Measurements from ENCODE around the gene SLIT1. TPM values are rescaled to one million over a fixed set of nuclear protein-coding genes. Genes with fewer than 3 reads are reported as not detected.

The SLIT1 gene
- total RNA-seq, 2 donors from 2014 or later = 0.56 to 2.0 TPM

DNA sequence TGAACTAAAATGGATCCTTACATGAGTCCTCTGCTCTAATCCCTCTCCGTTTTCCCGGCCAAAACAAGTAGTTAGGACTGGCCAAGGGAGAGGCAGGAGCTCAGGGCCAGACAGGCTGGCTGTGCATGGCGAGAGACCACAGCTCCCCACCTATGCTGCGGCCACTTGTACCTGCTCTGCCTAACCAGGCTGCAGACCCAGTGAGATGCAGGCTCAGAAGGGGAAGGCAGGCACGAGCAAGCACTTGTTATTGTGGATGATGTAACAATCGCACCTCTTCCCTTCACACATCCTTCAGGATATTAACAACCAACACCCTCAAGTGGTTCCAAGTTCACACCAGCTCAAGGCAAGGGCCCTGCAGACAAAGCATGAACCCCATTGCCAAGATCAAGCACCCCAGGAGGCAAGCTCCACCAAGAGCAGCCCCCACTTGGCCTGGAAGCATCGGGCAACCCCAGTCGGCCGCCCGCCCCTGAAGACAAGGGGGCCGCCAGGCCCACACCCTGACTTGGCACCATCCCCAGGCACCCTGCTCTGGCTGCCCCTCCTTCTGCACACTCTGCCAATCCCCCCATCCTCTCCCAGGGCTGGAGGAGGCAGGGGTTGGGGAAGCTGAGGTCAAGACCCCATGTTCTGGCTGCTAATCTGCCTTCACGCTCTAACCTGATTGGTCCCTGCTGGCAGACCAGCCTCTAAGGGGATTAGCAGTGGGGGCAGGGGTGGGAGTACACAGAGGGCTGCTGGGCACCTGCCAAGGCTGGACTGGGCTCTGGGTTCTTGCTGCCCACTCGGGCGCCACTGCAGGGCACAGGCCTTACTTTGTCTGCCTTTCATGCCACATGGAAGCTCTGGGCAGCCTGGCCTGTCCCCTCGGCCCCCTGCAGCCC is 111.3 kb downstream of the SLIT1 start:
- Mint-ChIP-seq H3K27me3 (peaks cover 22% of the 10 kb centered on the region), H3K36me3 (ENCODE audit: low read depth) (no peaks in the 10 kb centered on the region), H3K9me3 (no peaks in the 10 kb centered on the region), H3K27ac (no peak overlapping the region), H3K4me3 (no peak overlapping the region), H3K4me1 (peaks cover 5% of the 10 kb centered on the region)
- no peak for ATAC-seq (replicated peaks)

DNA sequence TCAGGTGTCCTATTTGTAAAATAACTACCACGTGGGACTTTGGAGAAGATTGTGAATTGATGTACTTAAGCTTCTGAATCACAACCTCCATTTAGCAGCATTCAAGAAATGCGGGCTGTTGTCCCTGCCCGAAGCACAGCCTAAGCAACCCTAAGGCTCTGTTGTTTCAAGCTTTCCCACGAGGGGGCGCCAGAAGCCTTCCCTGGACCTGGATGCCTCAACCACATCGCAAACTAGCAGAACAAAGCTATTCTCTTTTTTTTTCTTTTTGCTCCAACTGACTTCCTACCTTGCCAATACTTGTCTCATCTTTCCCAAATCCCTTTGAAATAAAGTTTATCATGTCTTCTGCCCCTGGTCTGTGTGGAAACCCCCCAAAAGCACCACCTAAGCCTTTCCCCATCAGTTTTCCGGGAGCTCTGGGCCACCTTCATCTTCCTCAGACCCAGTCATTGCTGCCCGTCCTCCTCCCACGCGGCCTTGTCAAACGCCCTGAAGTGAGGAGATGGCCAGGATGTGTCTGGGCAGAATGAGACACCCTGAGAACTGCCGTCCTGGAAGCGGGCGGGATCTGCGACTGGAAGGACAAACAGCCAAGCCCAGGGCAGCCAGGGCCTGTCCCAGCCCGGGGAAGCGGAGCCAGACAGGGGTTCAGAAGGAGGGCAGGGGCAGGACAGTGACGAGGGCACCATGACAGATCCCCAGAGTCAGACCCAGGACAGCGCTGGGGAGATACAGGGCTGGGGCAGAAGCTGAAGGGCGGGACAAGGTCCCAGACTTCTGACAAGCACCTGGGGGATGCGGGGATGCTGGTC is 112.7 kb downstream of the SLIT1 start:
- H3K4me3 Mint-ChIP-seq = no peak overlapping the region
- H3K27ac Mint-ChIP-seq = no peak overlapping the region
- peaks cover 27% of the 10 kb centered on the region for H3K27me3 Mint-ChIP-seq
- no peaks in the 10 kb centered on the region for H3K36me3 Mint-ChIP-seq (ENCODE audit: low read depth)
- peaks cover 15% of the 10 kb centered on the region for H3K4me1 Mint-ChIP-seq
- ATAC-seq (replicated peaks) = peak; percentile 56
- no peaks in the 10 kb centered on the region for H3K9me3 Mint-ChIP-seq

DNA sequence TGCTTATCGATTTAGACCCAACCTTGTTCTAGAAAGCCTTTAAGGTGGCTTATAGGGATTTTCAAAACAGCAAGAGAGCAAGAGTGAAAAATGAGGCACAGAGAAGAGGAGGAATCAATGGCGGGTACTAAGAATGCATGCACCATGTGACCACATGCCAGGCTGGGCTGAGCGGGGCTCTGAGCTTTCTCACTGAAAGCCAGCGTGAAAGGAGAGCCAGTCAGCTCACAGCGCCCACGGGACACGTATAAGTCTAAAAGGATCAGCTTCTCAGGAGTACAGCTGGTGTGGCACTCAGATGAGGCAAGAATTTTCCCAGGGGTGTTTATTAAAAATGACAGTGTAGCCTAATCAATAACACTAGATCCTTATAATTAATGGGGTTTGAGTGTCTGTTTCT is 114.3 kb downstream of the SLIT1 start:
- peaks cover 27% of the 10 kb centered on the region for H3K27me3 Mint-ChIP-seq
- H3K36me3 Mint-ChIP-seq (ENCODE audit: low read depth) = no peaks in the 10 kb centered on the region
- H3K27ac Mint-ChIP-seq = peak overlapping the region; percentile 17
- no peaks in the 10 kb centered on the region for H3K9me3 Mint-ChIP-seq
- H3K4me3 Mint-ChIP-seq = no peak overlapping the region
- peaks cover 15% of the 10 kb centered on the region for H3K4me1 Mint-ChIP-seq
- ATAC-seq (replicated peaks) = no peak

- peaks cover 27% of the 10 kb centered on the region for H3K27me3 Mint-ChIP-seq
- H3K9me3 Mint-ChIP-seq = no peaks in the 10 kb centered on the region
- peak; percentile 79 for ATAC-seq (replicated peaks)
- peak overlapping the region; percentile 30 for H3K4me3 Mint-ChIP-seq
- H3K4me1 Mint-ChIP-seq = peaks cover 15% of the 10 kb centered on the region
- H3K36me3 Mint-ChIP-seq (ENCODE audit: low read depth) = no peaks in the 10 kb centered on the region
- peak overlapping the region; percentile 57 for H3K27ac Mint-ChIP-seq
Measured at GRCh38 chr10:97069576-97070362, 116.0 kb downstream of the SLIT1 start.

DNA sequence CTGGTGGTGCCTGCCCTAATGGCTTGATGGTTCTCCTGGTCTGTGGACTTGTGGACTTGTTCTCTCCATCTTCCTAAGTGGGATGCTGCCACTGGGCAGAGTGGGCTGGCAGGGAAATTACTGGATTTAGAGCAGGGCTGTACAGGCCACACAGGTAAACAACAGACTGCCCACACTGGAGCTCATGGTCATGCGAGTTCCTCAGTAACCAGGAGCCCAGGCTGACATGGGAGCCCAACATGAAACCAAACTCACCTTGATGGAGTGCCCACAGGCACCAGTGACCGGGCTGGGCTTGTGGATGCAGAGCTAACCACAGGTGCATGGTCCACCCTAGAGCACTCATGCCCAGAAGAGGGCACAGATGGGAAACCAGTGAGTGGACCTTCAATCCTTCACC is 116.7 kb downstream of the SLIT1 start:
- Mint-ChIP-seq H3K4me1 (peaks cover 15% of the 10 kb centered on the region), H3K36me3 (ENCODE audit: low read depth) (no peaks in the 10 kb centered on the region), H3K27ac (peak overlapping the region; percentile 15), H3K27me3 (peaks cover 24% of the 10 kb centered on the region), H3K9me3 (no peaks in the 10 kb centered on the region), H3K4me3 (no peak overlapping the region)
- no peak for ATAC-seq (replicated peaks)

- Mint-ChIP-seq H3K27me3 (peaks cover 17% of the 10 kb centered on the region), H3K36me3 (ENCODE audit: low read depth) (no peaks in the 10 kb centered on the region), H3K4me3 (no peak overlapping the region), H3K4me1 (peaks cover 15% of the 10 kb centered on the region), H3K9me3 (no peaks in the 10 kb centered on the region), H3K27ac (no peak overlapping the region)
- no peak for ATAC-seq (replicated peaks)
Measured at GRCh38 chr10:97067716-97068391, 117.9 kb downstream of the SLIT1 start.

DNA sequence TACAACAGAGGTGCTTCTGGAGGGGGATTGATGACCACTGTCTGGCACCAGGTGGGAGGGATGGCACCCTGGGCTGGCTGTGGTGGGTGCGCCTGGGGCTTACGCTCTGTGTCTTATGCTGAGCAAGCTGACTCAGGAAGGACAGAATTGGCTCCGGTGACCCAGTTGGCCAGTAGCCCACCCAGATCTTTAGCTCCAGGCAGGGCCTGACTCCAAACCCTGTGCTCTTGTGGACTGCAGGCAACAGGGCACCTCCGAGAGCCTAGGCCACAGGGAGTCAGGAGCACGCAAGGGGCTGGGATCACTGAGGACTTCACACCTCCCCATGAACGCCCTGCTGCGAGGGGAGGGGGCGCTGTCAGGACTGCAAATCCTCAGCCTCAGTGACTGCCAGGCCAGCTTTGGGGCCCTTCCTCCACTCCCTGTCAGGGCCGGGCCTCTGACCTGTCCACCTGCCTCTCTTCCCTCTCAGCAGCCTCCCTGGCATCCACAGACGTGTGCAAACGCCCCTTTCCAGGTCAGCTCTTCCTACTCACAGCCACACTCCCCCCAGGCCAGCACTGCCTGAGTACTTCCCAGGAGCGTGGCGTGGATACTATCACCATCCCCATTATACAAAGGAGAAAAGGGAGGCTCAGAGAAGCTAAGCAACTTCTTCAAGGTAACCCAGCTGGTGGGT is 118.7 kb downstream of the SLIT1 start:
- Mint-ChIP-seq H3K36me3 (ENCODE audit: low read depth) (no peaks in the 10 kb centered on the region), H3K4me1 (peaks cover 15% of the 10 kb centered on the region), H3K9me3 (no peaks in the 10 kb centered on the region), H3K27ac (no peak overlapping the region), H3K4me3 (no peak overlapping the region), H3K27me3 (peaks cover 16% of the 10 kb centered on the region)
- ATAC-seq (replicated peaks) = no peak

DNA sequence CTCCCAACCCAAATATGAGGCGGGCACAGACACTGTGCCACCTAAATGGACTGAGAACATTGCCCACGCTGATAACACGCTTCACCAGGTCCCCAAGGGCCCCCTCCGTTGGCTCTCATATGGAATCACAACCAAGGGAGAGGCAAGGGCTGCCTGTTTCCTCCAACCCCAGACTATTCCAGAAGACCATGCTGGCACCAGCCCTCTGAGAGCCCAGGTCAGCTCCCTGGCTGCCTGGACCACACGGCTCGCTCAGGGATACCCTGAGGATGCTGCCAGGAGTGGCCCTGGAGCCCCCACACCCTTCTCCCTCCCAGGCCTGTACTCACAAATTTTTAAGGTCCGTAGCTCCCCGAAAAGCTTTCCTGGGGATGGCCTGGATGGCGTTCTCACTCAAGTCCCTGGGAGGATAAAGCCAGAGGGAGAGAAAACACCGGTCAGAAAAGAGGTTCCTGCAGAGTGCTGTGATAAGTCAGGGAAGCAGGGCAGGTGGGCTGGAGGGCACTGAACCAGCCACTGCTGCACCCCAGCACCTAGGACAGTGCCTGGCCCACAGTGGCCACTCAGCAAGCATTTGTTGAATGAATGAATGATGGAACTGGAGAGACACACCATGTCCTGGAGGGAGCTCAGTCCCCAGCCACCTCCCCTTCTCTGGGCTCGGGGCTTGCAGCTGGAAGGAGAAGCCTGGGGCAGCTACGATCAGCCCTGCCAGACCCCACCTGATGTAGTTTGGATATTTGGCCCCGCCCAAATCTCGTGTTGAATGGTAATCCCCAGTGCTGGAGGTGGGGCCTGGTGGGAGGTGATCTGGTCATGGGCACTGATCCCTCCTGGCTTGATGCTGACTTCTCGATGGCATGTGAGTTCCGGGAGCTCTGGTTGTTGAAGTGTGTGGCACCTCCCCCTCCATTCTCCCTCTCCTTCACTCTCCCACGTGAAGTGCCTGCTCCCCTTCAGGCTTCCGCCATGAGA is 119.8 kb downstream of the SLIT1 start:
- Mint-ChIP-seq H3K4me1 (peaks cover 15% of the 10 kb centered on the region), H3K27me3 (peaks cover 7% of the 10 kb centered on the region), H3K36me3 (ENCODE audit: low read depth) (no peaks in the 10 kb centered on the region), H3K9me3 (no peaks in the 10 kb centered on the region), H3K4me3 (no peak overlapping the region), H3K27ac (no peak overlapping the region)
- ATAC-seq (replicated peaks) = no peak

- no peak for ATAC-seq (replicated peaks)
- H3K9me3 Mint-ChIP-seq = no peaks in the 10 kb centered on the region
- H3K27me3 Mint-ChIP-seq = peaks cover 6% of the 10 kb centered on the region
- no peak overlapping the region for H3K4me3 Mint-ChIP-seq
- H3K27ac Mint-ChIP-seq = no peak overlapping the region
- peaks cover 15% of the 10 kb centered on the region for H3K4me1 Mint-ChIP-seq
- H3K36me3 Mint-ChIP-seq (ENCODE audit: low read depth) = no peaks in the 10 kb centered on the region
Measured at GRCh38 chr10:97065128-97065527, 120.6 kb downstream of the SLIT1 start.

DNA sequence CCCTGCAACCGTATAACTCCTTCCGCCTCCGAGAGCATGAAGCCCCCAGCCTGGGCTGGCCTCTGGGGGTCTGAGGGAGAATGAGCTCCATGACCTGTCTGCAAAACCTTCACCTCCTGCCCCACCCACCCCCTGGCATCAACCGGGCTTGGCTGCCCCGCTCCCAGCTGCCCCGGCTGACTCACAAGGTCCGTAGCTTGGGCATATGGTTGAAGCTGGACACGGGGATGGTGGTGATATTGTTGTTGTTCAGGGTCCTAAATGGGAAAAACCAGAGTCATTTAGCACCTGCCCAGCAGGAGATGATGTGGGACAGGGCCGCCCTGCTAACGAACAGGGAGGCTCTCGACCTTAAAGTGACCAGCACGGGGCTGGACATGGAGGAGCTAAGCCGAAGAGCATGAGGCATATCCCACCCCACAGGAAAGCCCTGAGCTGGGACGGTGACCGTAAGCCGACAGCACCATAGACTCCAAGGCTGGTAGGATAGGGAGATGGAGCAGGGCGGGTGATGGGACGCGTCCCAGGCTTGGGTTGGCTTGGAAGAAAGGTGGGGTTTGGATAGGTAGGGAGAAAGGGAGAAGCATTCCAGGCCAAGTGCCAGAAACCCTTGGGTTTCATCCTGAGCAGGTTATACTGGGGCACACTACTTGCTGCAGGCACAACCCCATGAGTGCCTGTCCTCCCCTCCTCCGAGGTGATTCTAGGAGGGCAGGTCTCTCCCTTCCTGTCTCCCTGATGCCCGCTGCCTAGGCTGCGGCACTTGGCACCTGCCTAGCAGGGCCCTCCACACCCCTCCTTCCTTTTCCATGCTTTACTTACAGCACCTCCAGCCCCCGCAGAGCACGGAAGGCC is 121.5 kb downstream of the SLIT1 start:
- H3K36me3 Mint-ChIP-seq (ENCODE audit: low read depth) = no peaks in the 10 kb centered on the region
- peaks cover 7% of the 10 kb centered on the region for H3K4me1 Mint-ChIP-seq
- H3K27me3 Mint-ChIP-seq = peaks cover 6% of the 10 kb centered on the region
- ATAC-seq (replicated peaks) = no peak
- H3K27ac Mint-ChIP-seq = no peak overlapping the region
- H3K9me3 Mint-ChIP-seq = no peaks in the 10 kb centered on the region
- no peak overlapping the region for H3K4me3 Mint-ChIP-seq

- Mint-ChIP-seq H3K36me3 (ENCODE audit: low read depth) (no peaks in the 10 kb centered on the region), H3K4me1 (peaks cover under 1% of the 10 kb centered on the region), H3K9me3 (no peaks in the 10 kb centered on the region), H3K4me3 (no peak overlapping the region), H3K27ac (no peak overlapping the region), H3K27me3 (peaks cover under 1% of the 10 kb centered on the region)
- ATAC-seq (replicated peaks) = no peak
Measured at GRCh38 chr10:97063271-97063982, 122.3 kb downstream of the SLIT1 start.
